Prostate gland (tissue), 2 donors: ENCODE data around the gene IL10RB.

Source experiments
- POLR2A ChIP-seq: fragments of 450-650 bp; IDR thresholded peaks from one replicate; pipeline ENCODE4 v1.6.1; 2016; ENCODE audit warnings: antibody characterized with exemption, mild to moderate bottlenecking
- POLR2AphosphoS5 ChIP-seq: sonication (generic); formaldehyde crosslinking; IDR thresholded peaks from one replicate; pipeline ENCODE4 v1.6.1; 2017; ENCODE audit warnings: antibody characterized with exemption
- TF ChIP-seq, protein P1 (sequence below), 4 experiments: fragments of 200-600 bp in 2 of 4; fragments of 450-650 bp in 2 of 4; sonication (generic) in 2 of 4; IDR thresholded peaks; 1 replicate in 3 of 4; 2 replicates in 1 of 4; pipeline ENCODE4 v1.5.1; 2016 to 2019; ENCODE audit warnings: antibody characterized with exemption in 4 of 4, mild to moderate bottlenecking in 2 of 4, moderate library complexity in 2 of 4

DNA sequence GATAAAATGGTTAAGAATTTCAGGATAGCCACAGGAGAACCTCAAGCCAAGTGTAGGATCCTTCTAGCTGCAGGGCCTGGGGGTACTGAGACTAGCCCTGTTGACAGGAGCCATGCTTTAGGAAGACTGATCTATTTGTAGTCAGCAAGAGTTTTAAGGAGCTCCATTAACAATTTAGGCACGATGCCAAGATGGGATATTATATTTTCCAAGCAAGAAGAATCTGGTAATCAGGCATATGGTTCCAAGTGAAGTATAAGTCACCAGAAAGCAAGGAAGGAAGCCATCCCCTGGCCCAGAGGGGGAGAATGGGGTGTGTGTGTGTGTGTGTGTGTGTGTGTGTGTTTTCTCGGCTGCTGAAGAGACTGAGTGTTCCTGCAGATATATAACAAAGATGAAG is 29.4 kb upstream of the IL10RB start:
- TF ChIP-seq, protein P1, sequence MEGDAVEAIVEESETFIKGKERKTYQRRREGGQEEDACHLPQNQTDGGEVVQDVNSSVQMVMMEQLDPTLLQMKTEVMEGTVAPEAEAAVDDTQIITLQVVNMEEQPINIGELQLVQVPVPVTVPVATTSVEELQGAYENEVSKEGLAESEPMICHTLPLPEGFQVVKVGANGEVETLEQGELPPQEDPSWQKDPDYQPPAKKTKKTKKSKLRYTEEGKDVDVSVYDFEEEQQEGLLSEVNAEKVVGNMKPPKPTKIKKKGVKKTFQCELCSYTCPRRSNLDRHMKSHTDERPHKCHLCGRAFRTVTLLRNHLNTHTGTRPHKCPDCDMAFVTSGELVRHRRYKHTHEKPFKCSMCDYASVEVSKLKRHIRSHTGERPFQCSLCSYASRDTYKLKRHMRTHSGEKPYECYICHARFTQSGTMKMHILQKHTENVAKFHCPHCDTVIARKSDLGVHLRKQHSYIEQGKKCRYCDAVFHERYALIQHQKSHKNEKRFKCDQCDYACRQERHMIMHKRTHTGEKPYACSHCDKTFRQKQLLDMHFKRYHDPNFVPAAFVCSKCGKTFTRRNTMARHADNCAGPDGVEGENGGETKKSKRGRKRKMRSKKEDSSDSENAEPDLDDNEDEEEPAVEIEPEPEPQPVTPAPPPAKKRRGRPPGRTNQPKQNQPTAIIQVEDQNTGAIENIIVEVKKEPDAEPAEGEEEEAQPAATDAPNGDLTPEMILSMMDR (IDR thresholded peaks at IDR 0.05) = no peak
- TF ChIP-seq POLR2A = no peak
- no peak for TF ChIP-seq POLR2AphosphoS5
